Astrocyte (in vitro differentiated cells and primary cell): ENCODE results near the gene SAP130. TPM values are rescaled to one million over a fixed set of nuclear protein-coding genes. Genes with fewer than 3 reads are reported as not detected.

ENCODE experiments used
- DNase-seq: peaks from one replicate; pipeline ENCODE4 v3.0.0-alpha.2; 2010; ENCODE audit warnings: low read depth
- FAIRE-seq: peaks from 2 replicates; lab custom pipeline; 2011; peaks lifted over from hg19 to GRCh38; lab: Jason Lieb, UNC
- H2AFZ ChIP-seq: 2 replicates; pipeline ENCODE4 v1.6.0; 2012; ENCODE audit warnings: low read depth, low read length, inconsistent platforms
- H3K27ac ChIP-seq: 2 replicates; pipeline ENCODE4 v1.5.1; 2011; ENCODE audit warnings: low read depth, low read length, inconsistent platforms
- H3K27me3 ChIP-seq: 2 replicates; pipeline ENCODE4 v1.6.0; 2011; ENCODE audit warnings: low read length, inconsistent platforms; ENCODE audit not compliant: insufficient read depth
- H3K36me3 ChIP-seq: 2 replicates; pipeline ENCODE4 v1.5.1; 2011; ENCODE audit warnings: low read length, inconsistent platforms; ENCODE audit not compliant: insufficient read depth
- H3K4me1 ChIP-seq: 2 replicates; pipeline ENCODE4 v1.5.1; 2011; ENCODE audit warnings: low read length, inconsistent platforms; ENCODE audit not compliant: insufficient read depth
- H3K4me2 ChIP-seq: 2 replicates; pipeline ENCODE4 v1.6.0; 2012; ENCODE audit warnings: low read length, inconsistent platforms
- H3K4me3 ChIP-seq: 2 replicates; pipeline ENCODE4 v1.5.1; 2011; ENCODE audit warnings: low read depth, mild to moderate bottlenecking, low read length, inconsistent platforms; ENCODE audit not compliant: insufficient read depth
- H3K79me2 ChIP-seq: 2 replicates; pipeline ENCODE4 v1.6.0; 2012; ENCODE audit warnings: mild to moderate bottlenecking, low read length, inconsistent platforms; ENCODE audit not compliant: insufficient read depth
- H3K9ac ChIP-seq: 2 replicates; pipeline ENCODE4 v1.6.0; 2012; ENCODE audit warnings: mild to moderate bottlenecking, low read length, inconsistent platforms
- H3K9me3 ChIP-seq: 2 replicates; pipeline ENCODE4 v1.5.1; 2012; ENCODE audit warnings: low read depth, mild to moderate bottlenecking, low read length, inconsistent platforms; ENCODE audit not compliant: insufficient read depth
- H4K20me1 ChIP-seq: 2 replicates; pipeline ENCODE4 v1.6.0; 2012; ENCODE audit warnings: low read length, inconsistent platforms; ENCODE audit not compliant: insufficient read depth
- H3K27ac Mint-ChIP-seq: one replicate; pipeline ENCODE4 v1.8.0; 2021; ENCODE audit warnings: mild to moderate bottlenecking, mixed read lengths; ENCODE audit not compliant: unreplicated experiment
- H3K27me3 Mint-ChIP-seq: one replicate; pipeline ENCODE4 v1.8.0; 2021; ENCODE audit warnings: low read depth, mixed read lengths; ENCODE audit not compliant: unreplicated experiment
- H3K36me3 Mint-ChIP-seq: one replicate; pipeline ENCODE4 v1.8.0; 2021; ENCODE audit warnings: low read depth, mixed read lengths; ENCODE audit not compliant: unreplicated experiment
- H3K4me1 Mint-ChIP-seq: one replicate; pipeline ENCODE4 v1.8.0; 2021; ENCODE audit warnings: low read depth, mixed read lengths; ENCODE audit not compliant: unreplicated experiment
- H3K4me3 Mint-ChIP-seq: one replicate; pipeline ENCODE4 v1.8.0; 2021; ENCODE audit warnings: mild to moderate bottlenecking, moderate library complexity, mixed read lengths; ENCODE audit not compliant: unreplicated experiment
- H3K9me3 Mint-ChIP-seq: one replicate; pipeline ENCODE4 v1.8.0; 2021; ENCODE audit warnings: mild to moderate bottlenecking, mixed read lengths; ENCODE audit not compliant: unreplicated experiment
- EZH2 ChIP-seq: IDR thresholded peaks from 2 replicates; pipeline ENCODE4 v1.6.1; 2012; ENCODE audit warnings: mild to moderate bottlenecking, low read length, inconsistent platforms; ENCODE audit not compliant: insufficient read depth
- total RNA-seq: library from RNA; stranded (reverse); gene quantifications from 2 replicates; pipeline ENCODE4 v1.2.1, GENCODE V29; 2021
- TF ChIP-seq, protein P1 (sequence below): IDR thresholded peaks from 2 replicates; pipeline ENCODE4 v1.5.1; 2011; ENCODE audit warnings: low read depth, mild to moderate bottlenecking, inconsistent platforms, low read length, moderate library complexity; ENCODE audit not compliant: insufficient read depth

The SAP130 gene
- total RNA-seq, 1 donor from 2014 or later: 24.6 TPM

DNA sequence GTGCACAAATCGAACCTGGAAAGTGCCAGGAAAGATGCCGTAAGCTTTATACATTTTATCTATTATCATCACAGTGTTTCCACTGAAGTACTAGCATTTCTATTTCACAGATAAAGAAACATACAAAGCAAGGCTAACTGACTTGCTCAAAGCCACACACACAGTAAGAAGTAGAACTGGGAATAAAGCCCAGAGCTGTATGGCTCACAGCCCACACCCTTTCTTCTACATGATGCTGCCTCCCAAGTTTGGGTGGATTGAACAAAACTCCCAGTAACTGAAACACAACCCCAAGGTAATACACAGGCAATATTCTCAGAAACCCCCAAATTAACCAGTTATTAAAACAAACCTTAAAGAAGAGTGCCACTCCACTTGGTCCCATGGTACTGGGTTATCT, 11.2 kb downstream of the SAP130 start:
- no peak for FAIRE-seq
- DNase-seq: peak; percentile 14
- H3K27me3 Mint-ChIP-seq: no peaks in the 10 kb centered on the region
- H3K9ac ChIP-seq: no peak overlapping the region
- no peak overlapping the region for H3K27ac ChIP-seq
- no peaks in the 10 kb centered on the region for H3K27me3 ChIP-seq
- H3K27ac Mint-ChIP-seq: no peak overlapping the region
- H3K79me2 ChIP-seq: peaks cover 5% of the 10 kb centered on the region
- no peaks in the 10 kb centered on the region for H3K9me3 Mint-ChIP-seq
- H3K4me1 Mint-ChIP-seq: no peaks in the 10 kb centered on the region
- H3K4me1 ChIP-seq: no peaks in the 10 kb centered on the region
- H3K4me3 Mint-ChIP-seq: no peak overlapping the region
- H4K20me1 ChIP-seq: peaks cover 10% of the 10 kb centered on the region
- no peaks in the 10 kb centered on the region for H3K9me3 ChIP-seq
- H3K36me3 ChIP-seq: peaks cover 39% of the 10 kb centered on the region
- H2AFZ ChIP-seq: no peak overlapping the region
- no peak overlapping the region for H3K4me3 ChIP-seq
- H3K36me3 Mint-ChIP-seq: peaks cover 10% of the 10 kb centered on the region
- no peak overlapping the region for H3K4me2 ChIP-seq
- TF ChIP-seq, protein P1, sequence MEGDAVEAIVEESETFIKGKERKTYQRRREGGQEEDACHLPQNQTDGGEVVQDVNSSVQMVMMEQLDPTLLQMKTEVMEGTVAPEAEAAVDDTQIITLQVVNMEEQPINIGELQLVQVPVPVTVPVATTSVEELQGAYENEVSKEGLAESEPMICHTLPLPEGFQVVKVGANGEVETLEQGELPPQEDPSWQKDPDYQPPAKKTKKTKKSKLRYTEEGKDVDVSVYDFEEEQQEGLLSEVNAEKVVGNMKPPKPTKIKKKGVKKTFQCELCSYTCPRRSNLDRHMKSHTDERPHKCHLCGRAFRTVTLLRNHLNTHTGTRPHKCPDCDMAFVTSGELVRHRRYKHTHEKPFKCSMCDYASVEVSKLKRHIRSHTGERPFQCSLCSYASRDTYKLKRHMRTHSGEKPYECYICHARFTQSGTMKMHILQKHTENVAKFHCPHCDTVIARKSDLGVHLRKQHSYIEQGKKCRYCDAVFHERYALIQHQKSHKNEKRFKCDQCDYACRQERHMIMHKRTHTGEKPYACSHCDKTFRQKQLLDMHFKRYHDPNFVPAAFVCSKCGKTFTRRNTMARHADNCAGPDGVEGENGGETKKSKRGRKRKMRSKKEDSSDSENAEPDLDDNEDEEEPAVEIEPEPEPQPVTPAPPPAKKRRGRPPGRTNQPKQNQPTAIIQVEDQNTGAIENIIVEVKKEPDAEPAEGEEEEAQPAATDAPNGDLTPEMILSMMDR: no peak
- TF ChIP-seq EZH2: no peak

DNA sequence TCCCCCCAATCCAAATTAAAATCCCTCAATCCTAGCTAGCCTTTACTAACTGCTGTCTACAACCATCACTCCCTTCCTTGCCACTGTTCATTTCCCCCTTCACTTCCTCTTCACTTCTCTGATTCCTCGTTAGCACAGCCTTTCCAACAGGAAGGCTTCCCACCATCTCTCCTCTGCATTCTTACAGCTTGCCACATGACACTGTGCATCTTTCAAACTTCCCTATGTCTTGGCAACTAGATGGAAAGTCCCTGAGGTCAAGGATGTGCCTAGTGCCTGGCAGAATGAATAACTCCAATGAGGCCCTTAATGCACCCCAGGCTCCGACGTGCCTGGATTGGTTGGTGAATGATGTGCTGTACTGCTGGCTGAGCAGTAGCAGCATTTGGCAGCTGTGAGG, 15.2 kb downstream of the SAP130 start:
- Histone ChIP-seq H4K20me1 (peaks cover 6% of the 10 kb centered on the region), H3K27ac (no peak overlapping the region), H3K36me3 (peaks cover 69% of the 10 kb centered on the region), H3K4me3 (no peak overlapping the region), H3K79me2 (peaks cover 1% of the 10 kb centered on the region), H3K4me2 (no peak overlapping the region), H3K27me3 (no peaks in the 10 kb centered on the region), H3K9me3 (no peaks in the 10 kb centered on the region), H3K9ac (no peak overlapping the region), H2AFZ (no peak overlapping the region), H3K4me1 (no peaks in the 10 kb centered on the region)
- FAIRE-seq: no peak
- H3K27ac Mint-ChIP-seq: no peak overlapping the region
- peaks cover 10% of the 10 kb centered on the region for H3K36me3 Mint-ChIP-seq
- no peaks in the 10 kb centered on the region for H3K9me3 Mint-ChIP-seq
- no peaks in the 10 kb centered on the region for H3K27me3 Mint-ChIP-seq
- H3K4me3 Mint-ChIP-seq: no peak overlapping the region
- H3K4me1 Mint-ChIP-seq: no peaks in the 10 kb centered on the region
- DNase-seq: no peak
- no peak for TF ChIP-seq EZH2
- TF ChIP-seq, protein P1: no peak

DNA sequence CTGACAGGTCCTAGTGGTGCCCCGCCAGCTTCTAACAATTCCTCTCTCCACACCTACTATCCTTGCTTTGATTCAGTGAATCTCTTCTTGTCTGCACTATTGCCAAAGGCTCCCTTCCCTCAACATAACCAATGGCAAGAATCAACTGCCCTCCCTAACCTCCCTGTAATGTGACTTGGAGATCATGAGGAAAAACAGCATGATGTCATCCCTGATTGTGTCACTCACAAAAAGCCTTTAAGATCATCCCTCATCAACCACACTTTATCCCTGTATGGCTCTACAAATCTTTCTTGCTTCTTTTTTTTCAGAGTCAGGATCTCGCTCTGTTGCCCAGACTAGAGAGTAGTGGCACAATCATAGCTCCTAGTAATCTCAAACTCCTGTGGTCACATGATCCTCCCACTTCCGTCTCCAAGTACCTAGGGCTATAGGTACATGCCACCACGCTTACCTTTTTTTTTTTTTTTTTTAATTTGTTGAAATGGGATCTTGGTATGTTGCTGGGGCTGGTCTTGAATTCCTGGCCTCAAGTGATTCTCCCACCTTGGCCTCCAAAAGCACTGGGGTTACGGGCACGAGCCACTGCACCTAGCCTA, 19.7 kb downstream of the SAP130 start:
- no peak overlapping the region for H3K4me3 Mint-ChIP-seq
- Histone ChIP-seq H3K4me2 (no peak overlapping the region), H3K79me2 (no peaks in the 10 kb centered on the region), H3K36me3 (peaks cover 62% of the 10 kb centered on the region), H3K4me3 (no peak overlapping the region), H3K9me3 (no peaks in the 10 kb centered on the region), H3K27me3 (no peaks in the 10 kb centered on the region), H3K27ac (no peak overlapping the region), H3K9ac (no peak overlapping the region), H3K4me1 (no peaks in the 10 kb centered on the region), H4K20me1 (no peaks in the 10 kb centered on the region), H2AFZ (no peak overlapping the region)
- TF ChIP-seq, protein P1: no peak
- no peak for TF ChIP-seq EZH2
- no peak for DNase-seq
- FAIRE-seq: no peak
- H3K27ac Mint-ChIP-seq: no peak overlapping the region
- no peaks in the 10 kb centered on the region for H3K4me1 Mint-ChIP-seq
- H3K27me3 Mint-ChIP-seq: no peaks in the 10 kb centered on the region
- H3K36me3 Mint-ChIP-seq: peaks cover 13% of the 10 kb centered on the region
- no peaks in the 10 kb centered on the region for H3K9me3 Mint-ChIP-seq
